Putamen (tissue), 1 donor: ENCODE results near the gene LRRC8E.
A peak's percentile ranks its signal among the peaks of the same experiment; 100 is the strongest.

Experiments
- DNase-seq: peaks from one replicate; pipeline ENCODE4 v3.0.0-alpha.2; 2016; ENCODE audit warnings: low spot score

LRRC8E gene

GRCh38 chr19:7888145-7888825 is at the start of gene LRRC8E:
Gene LRRC8E (plus strand): TSS chr19:7888510. CDS start chr19:7895604, 7,094 bp downstream.
- DNase-seq = no peak

- no peak for DNase-seq
Observed at GRCh38 chr19:7839476-7839875, 48.8 kb upstream of the LRRC8E start.

- no peak for DNase-seq
Observed at GRCh38 chr19:7840629-7841028, 47.7 kb upstream of the LRRC8E start.

- DNase-seq = no peak
Observed at GRCh38 chr19:7841751-7842660, 46.3 kb upstream of the LRRC8E start.

GRCh38 chr19:7842661-7843294 is 45.5 kb upstream of the LRRC8E start:
- DNase-seq = no peak

GRCh38 chr19:7843521-7843920 is 44.8 kb upstream of the LRRC8E start:
- no peak for DNase-seq

GRCh38 chr19:7844405-7844804 is 43.9 kb upstream of the LRRC8E start:
- no peak for DNase-seq

- no peak for DNase-seq
Observed at GRCh38 chr19:7844951-7845350, 43.4 kb upstream of the LRRC8E start.

- no peak for DNase-seq
Observed at GRCh38 chr19:7845390-7846154, 42.7 kb upstream of the LRRC8E start.

- DNase-seq = no peak
Observed at GRCh38 chr19:7846155-7846646, 42.1 kb upstream of the LRRC8E start.

- DNase-seq = no peak
Observed at GRCh38 chr19:7847664-7848063, 40.6 kb upstream of the LRRC8E start.

- no peak for DNase-seq
Observed at GRCh38 chr19:7848779-7849457, 39.4 kb upstream of the LRRC8E start.

- DNase-seq = no peak
Observed at GRCh38 chr19:7849631-7849999, 38.7 kb upstream of the LRRC8E start.

GRCh38 chr19:7850000-7850813 is 38.1 kb upstream of the LRRC8E start:
- DNase-seq = no peak

GRCh38 chr19:7850945-7851622 is 37.2 kb upstream of the LRRC8E start:
- DNase-seq = no peak

GRCh38 chr19:7851623-7852500 is 36.4 kb upstream of the LRRC8E start:
- DNase-seq = peak; percentile 97

GRCh38 chr19:7852851-7853769 is 35.2 kb upstream of the LRRC8E start:
- no peak for DNase-seq

- no peak for DNase-seq
Observed at GRCh38 chr19:7853770-7854128, 34.6 kb upstream of the LRRC8E start.
